ENCODE data around the gene PSMB2.

The PSMB2 gene

GRCh38 chr1:35642471-35642955, 1.2 kb upstream of the PSMB2 start:
- no peak for DNase-seq (ENCODE audit: low read depth, low spot score)

GRCh38 chr1:35640380-35641232, 720 bp downstream of the PSMB2 start:
- no peak for DNase-seq (ENCODE audit: low read depth, low spot score)

- DNase-seq (ENCODE audit: low read depth, low spot score), result no peak
These were observed 3.9 kb downstream of the PSMB2 start for GRCh38 chr1:35637401-35637809.

GRCh38 chr1:35633547-35633946, 7.8 kb downstream of the PSMB2 start:
- DNase-seq (ENCODE audit: low read depth, low spot score), result no peak

GRCh38 chr1:35631396-35631795, 9.9 kb downstream of the PSMB2 start:
- no peak for DNase-seq (ENCODE audit: low read depth, low spot score)

- DNase-seq (ENCODE audit: low read depth, low spot score), result no peak
These were observed 12.3 kb downstream of the PSMB2 start for GRCh38 chr1:35629051-35629450.

- DNase-seq (ENCODE audit: low read depth, low spot score), result no peak
These were observed 17.5 kb downstream of the PSMB2 start for GRCh38 chr1:35623832-35624231.

GRCh38 chr1:35622510-35623178, 18.7 kb downstream of the PSMB2 start:
- DNase-seq (ENCODE audit: low read depth, low spot score), result no peak

- no peak for DNase-seq (ENCODE audit: low read depth, low spot score)
These were observed 21.8 kb downstream of the PSMB2 start for GRCh38 chr1:35619237-35620121.

- DNase-seq (ENCODE audit: low read depth, low spot score), result no peak
These were observed 25.9 kb downstream of the PSMB2 start for GRCh38 chr1:35615440-35615839.

- DNase-seq (ENCODE audit: low read depth, low spot score), result no peak
These were observed 29.7 kb downstream of the PSMB2 start for GRCh38 chr1:35611655-35612054.

GRCh38 chr1:35605867-35606182, 35.5 kb downstream of the PSMB2 start:
- DNase-seq (ENCODE audit: low read depth, low spot score), result no peak

- DNase-seq (ENCODE audit: low read depth, low spot score), result no peak
These were observed 36.1 kb downstream of the PSMB2 start for GRCh38 chr1:35605071-35605866.

GRCh38 chr1:35603941-35604340, 37.4 kb downstream of the PSMB2 start:
- DNase-seq (ENCODE audit: low read depth, low spot score), result no peak

- no peak for DNase-seq (ENCODE audit: low read depth, low spot score)
These were observed 37.9 kb downstream of the PSMB2 start for GRCh38 chr1:35603468-35603867.

- no peak for DNase-seq (ENCODE audit: low read depth, low spot score)
These were observed 40.7 kb downstream of the PSMB2 start for GRCh38 chr1:35600593-35600992.

GRCh38 chr1:35599411-35599810, 41.9 kb downstream of the PSMB2 start:
- no peak for DNase-seq (ENCODE audit: low read depth, low spot score)

GRCh38 chr1:35598895-35599294, 42.4 kb downstream of the PSMB2 start:
- no peak for DNase-seq (ENCODE audit: low read depth, low spot score)

GRCh38 chr1:35597870-35598269, 43.5 kb downstream of the PSMB2 start:
- DNase-seq (ENCODE audit: low read depth, low spot score), result no peak

GRCh38 chr1:35595684-35596083, 45.6 kb downstream of the PSMB2 start:
- DNase-seq (ENCODE audit: low read depth, low spot score), result no peak
